Cardiac septum (tissue), 1 donor: ENCODE results near the gene HEXD. TPM values are rescaled to one million over a fixed set of nuclear protein-coding genes. Genes with fewer than 3 reads are reported as not detected.
A peak's percentile ranks its signal among the peaks of the same experiment; 100 is the strongest.
"Not testable (repeated sequence)": the region's sequence is repeated elsewhere in the genome, so short reads cannot be mapped to it uniquely, and the experiment has no call there.

ENCODE experiments used
- DNase-seq: peaks from one replicate; pipeline ENCODE4 v3.0.0-alpha.2; 2020; ENCODE audit warnings: low spot score
- intact Hi-C: fragments of 100-400 bp; cut with DNase I; formaldehyde crosslinking; loops from one replicate; pipeline ENCODE4 v1.14.0; 2022
- total RNA-seq: library from RNA; stranded (reverse); fragmentation: NEBNext Ultra II Directional; extraction: Animal tissue kit (Norgen Biotek cat#: 25700); gene quantifications from one replicate; pipeline ENCODE4 v1.2.1, GENCODE V29; 2021
- donor health status: DM: no; HTN: no; CAD: no.

The HEXD gene
- total RNA-seq, 1 donor from 2014 or later: 14.3 TPM

DNA sequence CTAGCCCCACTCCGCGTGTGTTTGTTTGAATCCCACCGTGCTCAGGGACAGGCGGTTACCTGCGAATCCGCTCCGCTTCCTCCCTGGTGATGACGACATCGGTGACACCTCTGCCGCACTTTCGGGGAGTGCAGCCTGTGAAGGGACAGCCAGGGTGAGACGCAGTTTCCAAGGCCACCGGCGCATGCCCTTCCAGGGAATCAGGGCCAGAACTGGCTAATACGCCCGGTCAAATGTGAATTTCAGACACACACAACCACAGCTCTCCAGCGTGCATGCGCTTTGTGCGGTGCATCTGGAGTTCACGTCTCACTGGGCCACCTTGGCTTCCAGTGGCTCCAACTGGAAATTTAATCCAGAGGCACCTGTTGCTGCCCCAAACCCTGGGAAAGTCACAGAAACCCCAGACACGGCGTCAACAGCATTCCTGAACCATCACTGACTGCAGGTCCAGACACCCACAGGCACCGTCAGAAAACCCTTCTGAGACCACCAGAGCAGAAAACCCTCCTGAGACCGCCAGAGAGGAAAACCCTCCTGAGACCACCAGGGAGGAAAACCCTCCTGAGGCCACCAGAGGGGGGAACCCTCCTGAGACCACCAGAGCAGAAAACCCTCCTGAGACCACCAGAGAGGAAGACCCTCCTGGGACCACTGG is 6.6 kb upstream of the HEXD start:
- intact Hi-C loops: no loop called here

DNA sequence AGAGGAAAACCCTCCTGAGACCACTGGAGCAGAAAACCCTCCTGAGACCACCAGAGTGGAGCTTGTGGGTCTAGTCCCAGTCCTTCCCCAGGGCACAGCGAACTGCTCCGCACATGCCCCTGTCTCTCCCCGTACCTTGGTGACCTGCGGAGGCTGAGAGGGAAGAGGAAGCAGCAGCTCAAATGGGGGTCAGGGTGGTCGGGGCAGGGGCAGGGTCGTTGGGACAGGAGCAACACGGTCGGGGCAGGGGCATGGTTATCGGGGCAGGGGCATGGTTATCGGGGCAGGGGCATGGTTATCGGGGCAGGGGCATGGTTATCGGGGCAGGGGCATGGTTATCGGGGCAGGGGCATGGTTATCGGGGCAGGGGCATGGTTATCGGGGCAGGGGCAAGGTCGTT is 6.1 kb upstream of the HEXD start:
- intact Hi-C loops, DNase-seq: not testable (repeated sequence)

More for the DNA sequence above, 6.6 kb upstream of the HEXD start:
- DNase-seq: no peak

DNA sequence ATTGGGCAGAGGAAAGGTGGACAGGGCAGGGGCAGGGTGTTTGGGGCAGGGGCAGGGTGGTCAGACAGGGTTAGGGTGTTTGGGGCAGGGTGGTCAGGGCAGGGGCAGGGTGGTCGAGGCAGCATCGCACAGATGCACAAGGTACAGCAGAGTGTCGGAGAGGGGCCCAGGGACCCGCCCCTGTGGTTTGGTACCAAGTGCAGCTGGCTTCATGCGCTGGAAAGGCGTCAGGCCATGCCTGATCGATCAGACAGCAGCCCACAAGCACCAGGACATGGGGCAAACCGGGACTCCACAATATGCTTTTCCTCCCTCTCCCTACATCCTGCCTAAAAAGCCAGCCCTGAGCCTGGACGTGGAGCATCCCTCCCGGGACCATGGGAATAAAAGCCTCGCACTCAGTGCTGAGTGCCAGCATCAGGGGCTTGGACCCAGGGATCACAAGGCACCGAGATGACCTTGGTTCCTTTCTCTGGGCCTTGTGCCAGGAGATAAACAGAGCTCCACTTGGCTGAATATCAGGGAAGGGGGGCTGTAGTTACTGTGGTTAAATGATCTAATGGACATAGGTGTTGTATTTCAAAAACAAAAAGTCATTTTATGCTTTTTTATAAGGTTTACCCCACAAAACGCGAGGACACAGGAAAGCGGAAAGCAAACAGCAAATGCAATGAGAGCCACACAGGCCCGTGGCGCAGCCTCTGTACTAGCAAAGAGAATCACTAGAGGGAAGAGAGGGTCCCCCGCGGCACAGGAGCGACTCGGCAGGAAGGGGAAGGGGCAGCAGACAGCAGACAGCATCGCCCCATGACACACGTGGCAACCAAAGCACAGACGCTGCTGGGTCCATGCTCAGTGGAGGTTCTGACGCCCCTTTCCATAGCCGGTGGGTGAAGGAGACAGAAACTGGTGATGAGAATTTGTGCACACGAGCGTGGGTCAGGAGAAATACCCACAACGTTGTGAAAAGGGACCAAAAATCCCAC is 5.3 kb upstream of the HEXD start:
- intact Hi-C loops: no loop called here
- no peak for DNase-seq

DNA sequence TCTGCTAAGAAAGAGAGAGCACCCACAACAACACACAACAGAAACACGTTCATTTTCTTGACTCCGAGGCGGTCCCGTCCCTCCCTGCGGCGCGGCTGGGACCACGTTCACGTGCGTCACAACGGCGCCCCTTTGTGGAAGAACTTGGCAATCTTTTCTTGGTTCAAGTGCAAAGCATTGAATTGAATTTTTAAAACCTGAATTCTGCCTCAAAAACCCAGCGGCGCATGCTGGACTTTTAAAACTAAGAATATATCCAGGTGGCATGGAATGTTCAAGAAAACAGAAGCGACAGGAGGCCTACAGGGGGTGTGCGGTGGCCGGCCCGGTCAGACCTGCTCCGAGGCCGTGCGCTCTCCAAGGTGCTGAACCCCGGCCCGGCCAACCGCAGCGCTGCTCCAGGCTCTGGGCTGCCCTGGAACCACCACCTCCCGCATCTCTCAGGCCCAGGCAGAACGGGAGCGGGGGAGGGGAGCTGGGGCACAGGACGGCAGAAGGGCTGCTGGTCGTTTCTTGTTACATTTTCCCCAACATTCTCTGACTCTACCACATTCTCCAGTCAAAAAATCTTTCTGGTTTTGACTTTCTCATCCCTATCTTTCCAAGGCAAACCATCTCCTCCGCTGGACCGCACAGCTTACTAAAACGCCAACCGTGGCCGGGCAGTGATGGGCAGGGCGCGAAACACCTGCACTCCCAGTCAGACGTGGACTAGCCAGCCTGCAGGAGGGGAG is 3.4 kb upstream of the HEXD start:
- peak; percentile 85 for DNase-seq
- intact Hi-C loops: loop anchor here (1.0 kb wide), 1 partner anchor 63 kb away; no protein-coding TSS in a partner anchor

DNA sequence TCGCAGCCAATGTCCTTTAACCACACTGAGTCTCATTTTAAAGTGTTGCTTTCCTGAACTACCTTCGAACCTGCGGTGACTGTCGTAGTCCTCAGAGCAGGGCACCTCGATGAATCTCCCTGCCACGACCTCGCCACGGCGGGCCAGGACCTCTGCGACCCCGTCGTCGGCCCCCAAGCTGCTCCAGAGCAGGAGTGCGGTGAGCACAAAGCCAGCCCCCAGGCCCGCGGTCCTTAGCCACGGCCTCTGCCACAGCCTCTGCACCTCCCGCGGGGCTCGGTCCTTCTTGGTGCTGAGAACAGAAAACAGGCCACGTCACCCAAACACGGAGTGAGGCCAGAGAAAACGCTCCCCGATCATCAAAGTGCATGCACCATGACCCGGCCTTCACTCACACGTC is 2.8 kb upstream of the HEXD start:
- intact Hi-C loops: no loop called here
- DNase-seq: no peak

DNA sequence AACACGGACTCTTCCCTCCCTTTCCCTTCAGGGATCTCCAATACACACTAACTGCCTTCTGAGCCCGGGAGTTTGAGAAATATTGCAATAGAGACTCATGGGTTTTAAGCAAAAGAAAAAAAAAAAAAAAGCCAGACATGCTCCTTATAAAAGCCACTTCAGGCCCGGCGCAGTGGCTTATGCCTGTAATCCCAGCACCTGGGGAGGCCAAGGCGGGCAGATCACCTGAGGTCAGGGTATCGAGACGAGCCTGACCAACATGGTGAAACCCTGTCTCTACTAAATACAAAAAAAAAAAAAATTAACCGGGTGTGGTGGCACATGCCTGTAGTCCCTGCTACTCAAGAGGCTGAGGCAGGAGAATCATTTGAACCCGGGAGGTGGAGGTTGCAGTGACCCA is 2.4 kb upstream of the HEXD start:
- intact Hi-C loops: no loop called here
- no peak for DNase-seq

DNA sequence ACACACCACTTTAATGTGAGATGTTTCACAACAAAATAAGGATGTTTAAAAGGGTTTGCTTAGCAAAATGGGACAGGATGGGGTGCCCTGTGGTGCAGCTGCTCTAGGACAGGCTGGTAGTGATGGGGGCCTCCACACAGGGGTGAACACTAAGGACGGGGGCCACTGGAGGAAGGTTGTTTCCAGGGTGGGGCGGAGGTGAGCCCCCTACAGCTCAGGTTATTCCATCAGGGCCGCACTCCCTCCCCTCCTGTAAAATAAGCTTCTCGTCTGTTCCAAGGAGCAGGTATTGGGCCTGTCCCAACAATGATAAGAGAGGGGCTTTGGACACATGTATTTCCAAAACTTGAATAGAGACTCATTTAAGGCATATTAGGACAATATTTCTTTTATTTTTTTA is 1.9 kb upstream of the HEXD start:
- no peak for DNase-seq
- intact Hi-C loops: no loop called here

DNA sequence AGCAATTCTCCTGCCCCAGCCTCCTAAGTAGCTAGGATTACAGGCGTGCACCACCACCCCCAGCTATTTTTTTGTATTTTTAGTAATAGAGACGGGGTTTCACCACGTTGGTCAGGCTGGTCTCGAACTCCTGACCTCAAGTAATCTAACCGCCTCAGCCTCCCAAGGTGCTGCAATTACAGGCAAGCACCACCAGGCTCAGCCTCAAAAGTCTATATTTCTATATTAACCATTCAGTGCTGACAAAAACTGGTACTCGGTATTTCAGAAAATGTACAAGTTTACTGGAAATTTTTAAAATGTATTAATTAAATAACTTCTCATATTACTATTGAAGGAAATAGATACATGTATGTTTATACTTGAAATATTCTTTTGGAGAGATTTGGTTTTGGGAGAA is 1.4 kb upstream of the HEXD start:
- no peak for DNase-seq
- intact Hi-C loops: no loop called here

DNA sequence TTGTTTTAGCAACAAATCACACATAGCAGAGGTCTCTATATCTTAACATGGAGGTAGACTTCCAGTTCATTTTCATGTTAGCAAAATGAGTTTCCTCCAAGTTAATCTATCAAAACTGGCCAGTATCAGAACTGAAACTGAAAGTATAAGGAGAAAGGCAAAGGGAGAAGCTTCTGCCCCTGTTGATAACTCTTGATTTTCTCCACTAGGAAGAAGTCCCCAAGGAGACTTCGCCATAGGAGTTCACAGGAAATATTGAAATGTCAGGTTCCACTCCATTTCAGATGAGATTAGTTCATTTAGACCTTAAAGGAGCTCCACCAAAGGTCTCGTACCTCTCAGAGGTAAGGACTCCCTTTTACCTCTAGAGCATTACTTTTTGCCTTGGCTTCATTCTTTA is 1.4 kb downstream of the HEXD start:
- intact Hi-C loops: no loop called here
- no peak for DNase-seq

DNA sequence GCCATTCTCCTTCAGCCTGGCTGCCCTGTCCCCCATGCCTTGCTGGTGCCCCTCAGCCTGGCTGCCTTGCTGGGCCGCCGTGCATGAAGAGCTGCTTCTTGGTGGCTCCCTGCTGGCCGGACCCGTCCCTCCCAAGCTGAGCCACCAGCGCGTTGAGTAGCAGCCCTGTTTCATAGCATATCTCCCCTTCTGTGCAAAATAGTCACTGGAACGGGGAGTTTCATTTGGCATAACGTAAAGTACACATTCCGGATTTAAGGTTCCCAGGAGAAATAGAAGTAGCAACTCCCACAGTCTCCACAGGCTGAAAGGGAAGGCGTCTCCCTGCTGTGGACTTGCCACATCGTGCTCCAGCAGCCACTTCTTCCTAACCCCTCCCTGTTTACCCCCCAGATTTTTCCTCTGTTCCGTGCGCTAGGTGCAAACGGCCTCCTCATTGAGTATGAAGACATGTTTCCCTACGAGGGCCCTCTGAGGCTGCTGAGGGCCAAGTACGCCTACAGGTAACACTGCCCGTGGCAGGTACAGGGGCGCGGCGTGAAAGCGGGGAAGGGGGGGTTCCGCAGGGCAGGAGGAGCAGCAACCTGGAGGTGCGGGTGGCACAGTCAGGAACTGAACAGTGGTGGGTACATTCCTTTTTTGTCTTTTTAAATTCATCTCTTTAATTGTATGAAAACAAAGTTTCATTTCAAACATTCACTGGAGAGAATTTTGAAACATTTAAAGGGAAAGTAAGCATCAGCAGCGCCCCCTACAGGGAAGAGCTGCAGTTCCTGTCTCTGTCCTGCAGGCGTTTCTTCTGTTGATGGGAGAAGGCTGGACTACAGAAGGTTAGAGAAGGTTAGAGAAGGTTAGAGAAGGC is 6.1 kb downstream of the HEXD start:
- no peak for DNase-seq
- intact Hi-C loops: no loop called here

DNA sequence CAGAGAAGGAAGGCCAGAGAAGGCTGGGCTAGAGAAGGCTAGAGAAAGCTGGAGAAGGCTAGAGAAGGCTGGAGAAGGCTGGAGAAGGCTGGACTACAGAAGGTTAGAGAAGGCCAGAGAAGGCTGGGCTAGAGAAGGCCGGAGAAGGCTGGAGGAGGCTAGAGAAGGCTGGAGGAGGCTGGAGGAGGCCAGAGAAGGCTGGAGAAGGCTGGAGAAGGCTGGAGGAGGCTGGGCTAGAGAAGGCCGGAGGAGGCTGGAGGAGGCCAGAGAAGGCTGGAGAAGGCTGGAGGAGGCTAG is 6.7 kb downstream of the HEXD start:
- intact Hi-C loops: no loop called here
- DNase-seq: no peak

DNA sequence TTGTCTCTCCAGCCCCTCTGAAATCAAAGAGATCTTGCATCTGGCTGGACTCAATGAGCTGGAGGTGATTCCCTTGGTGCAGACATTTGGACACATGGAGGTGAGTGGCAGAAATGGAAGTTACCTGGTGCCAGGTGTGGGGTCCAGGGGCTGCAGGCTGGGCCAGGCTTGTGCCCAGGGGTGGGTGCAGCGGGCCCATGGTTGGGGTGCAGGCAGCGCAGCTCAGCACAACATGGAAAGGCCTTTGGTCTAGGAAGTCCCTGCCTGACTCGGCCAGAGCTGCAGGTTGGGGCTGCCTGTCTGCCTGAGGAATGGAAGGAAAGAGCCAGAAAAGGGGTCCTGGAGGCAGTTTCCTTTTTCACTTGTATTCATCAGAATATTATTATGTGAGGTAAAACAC is 10.4 kb downstream of the HEXD start:
- intact Hi-C loops: no loop called here
- DNase-seq: no peak

DNA sequence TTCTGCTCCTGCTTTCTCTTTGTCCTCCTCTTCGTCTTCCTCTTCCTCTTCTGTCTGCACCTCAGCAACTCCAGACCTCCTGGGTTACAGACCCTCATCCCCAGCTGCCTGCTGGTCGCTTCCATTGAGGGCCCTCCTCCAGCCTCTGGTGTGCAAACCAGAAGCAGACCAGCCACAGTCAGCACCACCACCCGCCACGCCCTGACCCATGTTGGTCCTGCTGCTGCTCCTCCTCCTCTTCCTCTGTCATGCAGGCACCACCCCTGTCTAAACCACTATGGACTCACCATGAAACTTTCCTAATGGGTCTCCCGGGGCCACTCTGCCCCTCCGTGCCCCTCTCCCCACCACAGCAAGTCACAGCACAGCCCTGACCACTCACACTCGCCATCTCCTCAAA is 11.7 kb downstream of the HEXD start:
- DNase-seq: no peak
- intact Hi-C loops: no loop called here

DNA sequence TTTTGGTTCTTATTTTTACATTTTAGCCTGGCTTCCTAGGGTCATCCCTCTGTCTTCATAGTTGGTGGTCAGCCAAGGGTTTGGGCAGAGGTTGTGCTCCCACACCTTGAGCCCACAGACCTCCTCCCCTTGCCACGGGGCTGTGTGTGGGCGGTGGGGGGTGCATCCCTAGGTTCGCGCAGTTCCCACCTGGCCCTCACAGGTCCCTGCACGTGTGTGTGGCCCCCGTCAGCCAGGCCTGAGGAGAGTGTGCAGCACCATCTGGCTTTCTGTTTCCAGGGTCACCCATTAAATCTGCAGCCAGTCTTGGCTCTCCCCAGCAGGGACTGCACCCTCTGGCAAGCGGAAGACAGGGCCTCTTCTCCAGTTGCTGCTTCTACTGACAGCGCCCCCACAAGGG is 13.9 kb downstream of the HEXD start:
- intact Hi-C loops: no loop called here
- DNase-seq: no peak

DNA sequence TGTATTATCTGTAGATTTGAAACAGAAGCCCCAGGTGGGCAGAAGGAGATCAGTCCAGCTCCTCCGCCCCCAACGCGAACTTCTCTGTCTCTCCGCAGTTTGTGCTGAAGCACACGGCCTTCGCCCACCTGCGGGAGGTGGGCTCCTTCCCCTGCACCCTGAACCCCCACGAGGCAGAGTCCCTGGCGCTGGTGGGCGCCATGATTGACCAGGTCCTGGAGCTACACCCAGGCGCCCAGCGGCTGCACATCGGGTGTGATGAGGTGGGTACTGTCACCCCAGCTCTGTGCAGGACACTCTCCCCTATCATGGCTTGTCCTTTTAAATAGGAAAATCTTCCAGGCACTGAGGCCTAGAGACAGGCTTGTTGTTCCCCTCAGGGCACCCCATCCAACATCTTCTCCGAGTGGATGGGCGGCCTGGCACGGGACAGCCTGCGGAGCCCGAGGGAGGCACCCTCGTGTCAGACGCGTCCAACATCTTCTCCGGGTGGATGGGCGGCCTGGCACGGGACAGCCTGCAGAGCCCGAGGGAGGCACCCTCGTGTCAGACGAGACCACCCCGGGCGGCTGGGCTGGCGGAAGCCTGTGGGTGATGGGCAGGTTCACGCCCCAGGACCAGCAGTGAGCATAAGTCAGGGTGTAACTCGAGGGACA is 15.5 kb downstream of the HEXD start:
- DNase-seq: no peak
- intact Hi-C loops: no loop called here

DNA sequence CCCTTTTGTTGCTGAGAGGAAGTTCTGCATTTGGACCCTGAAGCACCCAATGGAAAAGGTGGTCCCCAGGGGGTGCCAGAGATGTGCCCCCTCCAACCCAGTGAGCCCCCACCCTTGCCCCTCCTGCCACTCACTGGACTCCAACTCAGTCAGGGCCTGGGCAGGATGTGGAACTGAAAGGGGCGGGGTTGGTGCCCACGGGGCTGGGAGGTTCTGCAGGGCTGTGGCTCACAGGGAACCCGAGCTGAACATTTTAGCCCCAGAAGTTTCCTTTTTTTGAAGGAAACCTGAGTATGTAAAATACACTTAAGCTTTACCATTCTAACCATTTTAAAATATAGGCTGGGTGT is 16.0 kb downstream of the HEXD start:
- intact Hi-C loops: no loop called here
- DNase-seq: no peak

DNA sequence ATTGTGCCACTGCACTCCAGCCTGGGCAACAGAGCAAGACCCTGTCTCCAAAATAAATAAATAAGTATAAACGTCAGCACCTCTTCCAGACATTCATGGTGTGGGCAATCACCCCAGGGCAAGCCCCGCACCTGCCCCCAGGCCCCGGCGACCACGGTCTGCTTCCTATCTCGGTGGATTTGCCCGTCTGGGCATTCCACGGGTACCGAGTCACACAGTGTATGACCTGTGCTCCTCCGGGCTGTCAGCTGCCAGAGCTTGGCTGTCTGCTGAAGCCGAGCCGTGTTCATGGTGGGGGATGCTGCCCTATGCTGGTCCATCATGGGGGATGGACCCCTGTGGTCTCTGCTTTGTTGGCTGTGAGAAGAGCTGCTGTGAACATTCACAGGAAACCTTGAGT is 17.0 kb downstream of the HEXD start:
- DNase-seq: no peak
- intact Hi-C loops: no loop called here

DNA sequence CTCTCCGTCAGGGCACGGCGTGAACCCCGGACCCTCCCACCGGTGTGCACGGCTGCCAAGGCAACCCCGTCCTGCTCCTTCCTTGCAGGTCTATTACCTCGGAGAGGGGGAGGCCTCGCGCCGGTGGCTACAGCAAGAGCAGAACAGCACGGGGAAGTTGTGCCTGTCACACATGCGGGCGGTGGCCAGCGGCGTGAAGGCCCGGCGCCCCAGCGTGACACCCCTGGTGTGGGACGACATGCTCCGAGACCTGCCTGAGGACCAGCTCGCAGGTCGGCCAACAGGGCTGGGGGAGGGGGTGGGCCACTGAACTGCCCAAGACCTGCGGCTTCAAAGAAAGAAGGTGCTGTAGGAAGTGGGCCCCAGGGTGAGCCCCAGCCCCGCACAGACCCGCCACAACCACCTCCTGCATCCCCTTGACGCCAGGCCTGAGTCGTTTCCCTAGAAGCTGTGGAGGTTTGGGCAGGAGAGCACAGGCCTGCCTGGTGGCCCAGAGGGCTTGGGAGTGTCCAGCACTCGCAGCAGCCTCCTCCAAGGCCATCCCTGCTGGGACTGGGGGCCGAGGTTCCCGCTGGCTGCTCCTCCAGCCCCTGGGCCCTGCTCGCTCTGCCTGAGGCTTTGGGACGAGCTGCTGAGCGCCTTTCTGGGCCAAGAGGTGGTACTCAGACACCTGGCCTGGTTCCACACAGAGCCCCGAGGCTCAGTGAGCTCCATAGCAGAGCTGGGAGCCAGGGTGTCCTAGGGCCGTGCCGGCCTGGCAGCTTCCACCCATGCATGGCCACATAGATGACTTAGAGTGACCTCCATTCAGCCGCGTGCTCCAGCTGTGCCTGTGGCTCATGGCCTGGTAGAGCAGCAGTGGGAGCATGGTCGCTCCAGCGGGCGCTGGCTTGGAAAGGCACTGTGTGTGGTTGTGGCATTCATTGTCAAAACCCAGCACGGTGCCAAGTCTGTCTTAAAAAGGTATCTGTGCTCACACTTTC is 17.7 kb downstream of the HEXD start:
- intact Hi-C loops: no loop called here
- no peak for DNase-seq
